Stromal cell of bone marrow (primary cell): ENCODE data around the gene SLC22A25.
"Not testable (repeated sequence)": the region's sequence is repeated elsewhere in the genome, so short reads cannot be mapped to it uniquely, and the experiment has no call there.

Source experiments
- DNase-seq: peaks from one replicate; pipeline ENCODE4 v3.0.0-alpha.2; 2012; ENCODE audit warnings: low read depth

SLC22A25 gene

GRCh38 chr11:63235471-63236461 is 7.6 kb downstream of the SLC22A25 start:
- DNase-seq: not testable (repeated sequence)

DNA sequence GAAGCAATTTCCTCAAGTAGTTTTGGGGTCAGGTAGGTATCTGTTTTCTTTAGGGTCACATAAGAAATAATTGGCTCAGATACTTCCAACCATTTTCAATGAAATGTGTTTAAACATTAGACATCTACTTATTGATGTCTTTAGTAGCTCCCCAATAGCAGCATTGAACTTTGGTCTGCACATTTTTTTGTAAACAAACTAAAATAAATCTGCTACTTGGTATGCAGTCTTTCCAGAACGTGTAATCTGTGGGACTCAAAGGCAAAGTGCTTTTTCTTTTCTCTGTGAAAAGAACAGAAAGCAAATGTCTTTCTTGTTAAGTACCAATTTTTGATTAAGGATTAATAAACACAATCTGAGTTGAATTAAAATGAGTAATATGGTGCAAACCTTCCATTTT is 13.6 kb downstream of the SLC22A25 start:
- DNase-seq: no peak

- no peak for DNase-seq
These were observed 15.8 kb downstream of the SLC22A25 start for GRCh38 chr11:63227521-63228107.

- DNase-seq: no peak
These were observed 16.8 kb downstream of the SLC22A25 start for GRCh38 chr11:63226488-63227114.

DNA sequence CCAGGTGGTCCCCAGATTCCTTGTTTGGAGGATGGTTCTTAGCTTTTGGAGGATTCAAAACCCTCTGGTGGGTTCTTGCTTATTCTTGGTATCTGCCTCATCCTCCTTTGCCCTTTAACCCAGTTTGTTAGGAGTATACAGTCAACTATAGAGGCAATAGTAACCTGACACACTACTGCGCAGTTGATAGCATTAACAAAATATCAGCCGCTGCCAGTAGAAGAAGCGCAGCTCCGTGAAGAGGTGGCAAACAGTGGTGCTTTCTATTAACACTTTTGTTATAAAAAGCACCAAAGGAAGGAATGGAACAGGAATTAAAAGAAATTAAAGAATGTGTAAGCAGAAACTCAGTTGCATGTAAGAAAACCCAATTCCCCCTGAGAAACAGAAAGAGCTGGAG is 29.3 kb downstream of the SLC22A25 start:
- no peak for DNase-seq

DNA sequence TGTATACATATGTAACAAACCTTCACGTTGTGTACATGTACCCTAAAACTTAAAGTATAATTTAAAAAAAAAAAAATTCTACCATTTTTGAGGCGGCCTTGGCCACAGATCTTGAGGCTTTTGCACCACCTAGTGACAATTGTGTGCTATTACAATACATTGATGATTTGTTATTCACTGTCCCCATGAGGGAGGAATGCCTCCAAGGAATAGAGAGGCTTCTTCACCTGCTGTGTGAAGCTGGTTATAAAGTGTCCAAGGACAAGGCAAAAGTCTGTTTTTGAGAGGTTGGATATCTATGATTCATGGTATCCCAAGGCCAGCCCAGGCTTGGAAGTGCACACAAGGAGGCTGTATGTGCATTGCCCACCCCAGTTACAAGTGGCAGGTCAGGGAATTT is 30.7 kb downstream of the SLC22A25 start:
- DNase-seq: no peak

DNA sequence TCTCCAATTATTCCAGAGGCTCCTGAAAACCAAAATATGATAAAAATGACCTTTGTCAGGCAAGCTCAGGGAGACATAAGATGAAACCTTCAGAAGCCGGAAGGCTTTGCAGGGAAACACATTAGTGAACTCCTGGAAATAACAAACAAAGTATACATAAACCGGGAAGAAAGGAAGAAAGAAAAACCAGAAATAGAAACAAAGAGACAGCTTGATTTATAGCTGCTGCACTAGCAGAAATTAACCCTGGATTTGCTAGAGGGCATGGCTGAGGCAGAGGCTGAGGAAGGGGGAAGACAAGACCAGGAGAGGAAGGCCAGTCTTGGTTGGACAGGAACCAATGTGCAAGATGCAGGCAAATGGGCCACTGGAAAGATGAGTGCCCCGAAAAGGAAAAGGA is 33.3 kb downstream of the SLC22A25 start:
- no peak for DNase-seq
